ENCODE results near the gene CGB2.
"Not testable (repeated sequence)": the region's sequence is repeated elsewhere in the genome, so short reads cannot be mapped to it uniquely, and the experiment has no call there.

CGB2 gene

GRCh38 chr19:49069026-49069425 is 37.3 kb downstream of the CGB2 start:
- H3K27ac ChIP-seq (ENCODE audit: low read length): no peak overlapping the region
- H3K4me3 ChIP-seq (ENCODE audit: low read length in 2 of 2): no peak overlapping the region
- H3K9ac ChIP-seq (ENCODE audit: low read length in 2 of 2): no peak overlapping the region
- H3K9me3 ChIP-seq (ENCODE audit: control insufficient read depth in 2 of 2, low read length in 2 of 2): no peaks in the 10 kb centered on the region
- no peaks in the 10 kb centered on the region for H3K36me3 ChIP-seq (ENCODE audit: control insufficient read depth in 2 of 2, insufficient read depth in 2 of 2, low read length in 2 of 2)
- no peaks in the 10 kb centered on the region for H3K4me1 ChIP-seq (ENCODE audit: control insufficient read depth, insufficient read depth, low read length)
- peaks cover 50 to 71% of the 10 kb centered on the region in 2 donors for H3K27me3 ChIP-seq (ENCODE audit: control insufficient read depth in 1 of 2, insufficient read depth in 2 of 2, low read length in 2 of 2)

- no peaks in the 10 kb centered on the region for H3K36me3 ChIP-seq (ENCODE audit: control insufficient read depth in 2 of 2, insufficient read depth in 2 of 2, low read length in 2 of 2)
- H3K27ac ChIP-seq (ENCODE audit: low read length): no peak overlapping the region
- H3K4me1 ChIP-seq (ENCODE audit: control insufficient read depth, insufficient read depth, low read length): peaks cover 3% of the 10 kb centered on the region
- no peak overlapping the region for H3K4me3 ChIP-seq (ENCODE audit: low read length in 2 of 2)
- H3K9ac ChIP-seq (ENCODE audit: low read length in 2 of 2): no peak overlapping the region
- H3K27me3 ChIP-seq (ENCODE audit: control insufficient read depth in 1 of 2, insufficient read depth in 2 of 2, low read length in 2 of 2): peaks cover 44 to 58% of the 10 kb centered on the region in 2 donors
- H3K9me3 ChIP-seq (ENCODE audit: control insufficient read depth in 2 of 2, low read length in 2 of 2): no peaks in the 10 kb centered on the region
These were observed 38.7 kb downstream of the CGB2 start for GRCh38 chr19:49070416-49070815.

- Histone ChIP-seq H3K9ac (ENCODE audit: low read length in 2 of 2) (no peak overlapping the region), H3K4me1 (ENCODE audit: control insufficient read depth, insufficient read depth, low read length) (peaks cover 3% of the 10 kb centered on the region), H3K4me3 (ENCODE audit: low read length in 2 of 2) (no peak overlapping the region), H3K27me3 (ENCODE audit: control insufficient read depth in 1 of 2, insufficient read depth in 2 of 2, low read length in 2 of 2) (peaks cover 37 to 50% of the 10 kb centered on the region in 2 donors), H3K36me3 (ENCODE audit: control insufficient read depth in 2 of 2, insufficient read depth in 2 of 2, low read length in 2 of 2) (no peaks in the 10 kb centered on the region), H3K27ac (ENCODE audit: low read length) (no peak overlapping the region), H3K9me3 (ENCODE audit: control insufficient read depth in 2 of 2, low read length in 2 of 2) (no peaks in the 10 kb centered on the region)
These were observed 40.3 kb downstream of the CGB2 start for GRCh38 chr19:49071860-49072547.

GRCh38 chr19:49073514-49074378 is 42.1 kb downstream of the CGB2 start:
- Histone ChIP-seq H3K4me3 (ENCODE audit: low read length in 2 of 2) (no peak overlapping the region), H3K27ac (ENCODE audit: low read length) (no peak overlapping the region), H3K9me3 (ENCODE audit: control insufficient read depth in 2 of 2, low read length in 2 of 2) (no peaks in the 10 kb centered on the region), H3K36me3 (ENCODE audit: control insufficient read depth in 2 of 2, insufficient read depth in 2 of 2, low read length in 2 of 2) (no peaks in the 10 kb centered on the region), H3K4me1 (ENCODE audit: control insufficient read depth, insufficient read depth, low read length) (peaks cover 3% of the 10 kb centered on the region), H3K27me3 (ENCODE audit: control insufficient read depth in 1 of 2, insufficient read depth in 2 of 2, low read length in 2 of 2) (peaks cover 30 to 44% of the 10 kb centered on the region in 2 donors), H3K9ac (ENCODE audit: low read length in 2 of 2) (no peak overlapping the region)

- H3K27me3 ChIP-seq (ENCODE audit: control insufficient read depth in 1 of 2, insufficient read depth in 2 of 2, low read length in 2 of 2): peaks cover 23 to 36% of the 10 kb centered on the region in 2 donors
- not testable (repeated sequence) for H3K4me3 ChIP-seq (ENCODE audit: low read length in 2 of 2); H3K9ac ChIP-seq (ENCODE audit: low read length in 2 of 2); H3K36me3 ChIP-seq (ENCODE audit: control insufficient read depth in 2 of 2, insufficient read depth in 2 of 2, low read length in 2 of 2); H3K9me3 ChIP-seq (ENCODE audit: control insufficient read depth in 2 of 2, low read length in 2 of 2); H3K27ac ChIP-seq (ENCODE audit: low read length); H3K4me1 ChIP-seq (ENCODE audit: control insufficient read depth, insufficient read depth, low read length)
These were observed 43.2 kb downstream of the CGB2 start for GRCh38 chr19:49074869-49075268.

- Histone ChIP-seq H3K9ac (ENCODE audit: low read length in 2 of 2) (no peak overlapping the region), H3K27me3 (ENCODE audit: control insufficient read depth in 1 of 2, insufficient read depth in 2 of 2, low read length in 2 of 2) (no peaks in the 10 kb centered on the region), H3K36me3 (ENCODE audit: control insufficient read depth in 2 of 2, insufficient read depth in 2 of 2, low read length in 2 of 2) (no peaks in the 10 kb centered on the region), H3K9me3 (ENCODE audit: control insufficient read depth in 2 of 2, low read length in 2 of 2) (no peaks in the 10 kb centered on the region), H3K4me3 (ENCODE audit: low read length in 2 of 2) (no peak overlapping the region), H3K27ac (ENCODE audit: low read length) (no peak overlapping the region), H3K4me1 (ENCODE audit: control insufficient read depth, insufficient read depth, low read length) (peaks cover 5% of the 10 kb centered on the region)
These were observed 48.7 kb downstream of the CGB2 start for GRCh38 chr19:49080392-49080791.

- no peak overlapping the region for H3K27ac ChIP-seq (ENCODE audit: low read length)
- H3K9ac ChIP-seq (ENCODE audit: low read length in 2 of 2): no peak overlapping the region
- H3K36me3 ChIP-seq (ENCODE audit: control insufficient read depth in 2 of 2, insufficient read depth in 2 of 2, low read length in 2 of 2): no peaks in the 10 kb centered on the region
- H3K4me3 ChIP-seq (ENCODE audit: low read length in 2 of 2): no peak overlapping the region
- peaks cover 9% of the 10 kb centered on the region for H3K4me1 ChIP-seq (ENCODE audit: control insufficient read depth, insufficient read depth, low read length)
- H3K27me3 ChIP-seq (ENCODE audit: control insufficient read depth in 1 of 2, insufficient read depth in 2 of 2, low read length in 2 of 2): no peaks in the 10 kb centered on the region
- no peaks in the 10 kb centered on the region for H3K9me3 ChIP-seq (ENCODE audit: control insufficient read depth in 2 of 2, low read length in 2 of 2)
These were observed 49.6 kb downstream of the CGB2 start for GRCh38 chr19:49081273-49081672.

Measured in stomach smooth muscle (tissue), 2 donors.